HG03196 (cell line): ENCODE data around the gene DCT.

ENCODE experiments used
- ATAC-seq: cut with Tn5 transposase; IDR thresholded peaks from one replicate; pipeline ENCODE4 v1.9.1; 2021; ENCODE audit not compliant: unreplicated experiment

The DCT gene

GRCh38 chr13:94454906-94455305, 24.6 kb downstream of the DCT start:
- ATAC-seq, result no peak

- ATAC-seq, result no peak
Observed at GRCh38 chr13:94454334-94454733, 25.1 kb downstream of the DCT start.

GRCh38 chr13:94444826-94445225, 34.7 kb downstream of the DCT start:
- no peak for ATAC-seq

- peak; percentile 54 for ATAC-seq
Observed at GRCh38 chr13:94435604-94436226, 43.8 kb downstream of the DCT start.

GRCh38 chr13:94433055-94433961, 46.2 kb downstream of the DCT start:
- ATAC-seq, result no peak

- no peak for ATAC-seq
Observed at GRCh38 chr13:94431987-94432386, 47.5 kb downstream of the DCT start.

- no peak for ATAC-seq
Observed at GRCh38 chr13:94431574-94431973, 47.9 kb downstream of the DCT start.

- ATAC-seq, result no peak
Observed at GRCh38 chr13:94427313-94427953, 52.0 kb downstream of the DCT start.

GRCh38 chr13:94419925-94420305, 59.6 kb downstream of the DCT start:
- ATAC-seq, result no peak

GRCh38 chr13:94419304-94419924, 60.1 kb downstream of the DCT start:
- no peak for ATAC-seq

GRCh38 chr13:94417294-94417693, 62.2 kb downstream of the DCT start:
- no peak for ATAC-seq

GRCh38 chr13:94416454-94417080, 62.9 kb downstream of the DCT start:
- no peak for ATAC-seq

- ATAC-seq, result no peak
Observed at GRCh38 chr13:94415500-94416237, 63.8 kb downstream of the DCT start.

- ATAC-seq, result no peak
Observed at GRCh38 chr13:94414708-94415107, 64.8 kb downstream of the DCT start.

GRCh38 chr13:94414141-94414540, 65.3 kb downstream of the DCT start:
- no peak for ATAC-seq

- no peak for ATAC-seq
Observed at GRCh38 chr13:94413598-94413944, 65.9 kb downstream of the DCT start.

- no peak for ATAC-seq
Observed at GRCh38 chr13:94412870-94413597, 66.4 kb downstream of the DCT start.

- ATAC-seq, result no peak
Observed at GRCh38 chr13:94411747-94412146, 67.7 kb downstream of the DCT start.

- no peak for ATAC-seq
Observed at GRCh38 chr13:94408314-94409036, 71.0 kb downstream of the DCT start.
